Activated CD4-positive, alpha-beta T cell treated with anti-CD3 and anti-CD28 coated beads, Interleukin-2, Interleukin-4, amounts not matched to agents 100 ng/mL and 50 ng/mL, durations not matched to agents 16 hours and 8 hours (primary cell): Measurements from ENCODE around the gene KCNMA1.
"Not testable (repeated sequence)": the region's sequence is repeated elsewhere in the genome, so short reads cannot be mapped to it uniquely, and the experiment has no call there.

Experiments
- DNase-seq: peaks from one replicate; pipeline ENCODE4 v3.0.0-alpha.2; 2020; ENCODE audit warnings: low spot score

The KCNMA1 gene

GRCh38 chr10:77532068-77532467 lies 105.5 kb downstream of the KCNMA1 start:
- DNase-seq, result no peak

DNA sequence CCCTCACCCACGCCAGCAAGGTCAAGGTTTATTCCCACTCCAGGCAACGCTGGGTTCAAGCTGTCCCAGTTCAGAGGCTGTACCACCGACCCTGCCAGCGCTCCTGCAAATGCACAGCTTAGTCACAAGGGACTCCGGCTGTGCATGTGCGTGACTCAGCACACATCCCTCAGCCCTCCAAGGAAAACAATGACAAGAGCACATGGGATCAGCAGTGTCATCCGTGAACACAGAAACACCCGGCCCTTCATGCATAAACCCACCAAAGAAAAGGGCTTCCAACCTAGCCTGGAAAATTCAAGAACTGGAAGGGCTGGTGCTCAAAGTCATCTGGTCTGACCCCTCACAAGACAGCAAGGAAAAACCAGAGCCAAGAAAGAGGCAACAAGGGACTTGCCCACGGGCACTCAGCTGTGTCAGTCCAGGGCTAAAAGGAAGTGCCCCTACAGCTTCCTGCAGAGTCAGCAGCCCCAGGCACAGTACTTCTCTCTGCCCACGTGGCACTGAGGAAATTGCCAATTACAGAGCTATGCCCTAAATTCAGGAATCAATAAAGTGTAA lies 106.1 kb downstream of the KCNMA1 start:
- DNase-seq, result no peak

- DNase-seq, result no peak
Measured at GRCh38 chr10:77530011-77530410, 107.6 kb downstream of the KCNMA1 start.

GRCh38 chr10:77529050-77529576 lies 108.5 kb downstream of the KCNMA1 start:
- no peak for DNase-seq

DNA sequence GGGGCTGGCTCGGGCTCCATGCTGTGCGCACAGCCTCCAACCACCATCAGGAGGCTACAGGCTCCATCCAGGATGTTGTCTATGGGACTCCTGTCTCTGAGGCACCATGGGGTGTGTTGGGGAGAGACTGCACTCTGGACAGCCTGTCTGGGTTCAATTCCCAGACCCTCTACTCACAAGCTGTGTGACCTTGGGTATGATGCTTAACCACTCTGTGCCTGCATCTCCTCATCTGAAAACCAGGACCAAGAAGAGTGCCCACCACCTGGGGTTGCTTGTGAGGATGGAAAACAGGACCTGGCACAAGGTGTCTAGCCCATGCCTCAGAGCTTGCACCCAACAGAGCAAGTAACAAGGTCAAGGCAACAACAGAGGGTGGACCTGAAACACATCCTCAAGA lies 109.8 kb downstream of the KCNMA1 start:
- DNase-seq, result no peak

GRCh38 chr10:77526868-77527617 lies 110.6 kb downstream of the KCNMA1 start:
- no peak for DNase-seq

DNA sequence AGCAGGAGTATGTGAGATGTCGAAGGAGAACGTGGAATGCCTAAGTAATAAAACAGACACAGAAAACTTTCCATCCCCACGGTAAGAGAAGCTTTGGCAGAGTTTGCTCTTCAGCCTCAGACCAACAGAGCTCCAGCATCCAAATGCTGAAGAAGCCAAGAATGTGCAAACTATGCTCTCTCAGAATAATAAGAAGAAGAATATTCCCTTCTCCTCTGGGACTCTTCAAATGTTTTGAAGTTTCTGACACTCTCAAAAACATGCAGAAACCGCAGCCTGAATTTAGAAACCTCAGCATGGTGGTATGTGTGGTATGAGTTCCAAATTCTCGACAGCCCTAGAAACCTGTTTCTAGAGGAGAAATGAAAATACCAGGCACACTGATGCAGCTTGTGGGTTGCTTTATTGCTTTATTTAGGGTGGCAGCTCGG lies 113.3 kb downstream of the KCNMA1 start:
- DNase-seq, result no peak

- DNase-seq, result no peak
Measured at GRCh38 chr10:77522268-77522809, 115.3 kb downstream of the KCNMA1 start.

DNA sequence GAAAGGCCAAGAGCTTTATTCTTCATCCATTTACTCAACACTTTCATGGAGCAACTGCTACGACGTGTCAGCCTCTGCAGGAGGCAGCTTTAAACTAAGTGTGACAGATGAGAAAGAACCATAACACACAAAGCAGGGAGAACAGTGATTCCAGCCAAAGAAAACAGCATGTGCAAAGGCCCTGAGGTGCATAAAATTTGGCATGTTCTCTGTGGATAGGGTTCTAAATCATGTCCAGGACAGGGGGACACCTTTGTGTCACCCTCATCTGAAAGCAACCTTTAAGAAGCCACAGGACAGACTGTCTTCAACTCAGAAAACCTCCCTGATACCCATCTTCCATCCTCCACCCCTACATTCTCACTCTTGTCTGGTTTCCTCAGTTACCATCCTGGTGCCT lies 116.6 kb downstream of the KCNMA1 start:
- DNase-seq, result no peak

DNA sequence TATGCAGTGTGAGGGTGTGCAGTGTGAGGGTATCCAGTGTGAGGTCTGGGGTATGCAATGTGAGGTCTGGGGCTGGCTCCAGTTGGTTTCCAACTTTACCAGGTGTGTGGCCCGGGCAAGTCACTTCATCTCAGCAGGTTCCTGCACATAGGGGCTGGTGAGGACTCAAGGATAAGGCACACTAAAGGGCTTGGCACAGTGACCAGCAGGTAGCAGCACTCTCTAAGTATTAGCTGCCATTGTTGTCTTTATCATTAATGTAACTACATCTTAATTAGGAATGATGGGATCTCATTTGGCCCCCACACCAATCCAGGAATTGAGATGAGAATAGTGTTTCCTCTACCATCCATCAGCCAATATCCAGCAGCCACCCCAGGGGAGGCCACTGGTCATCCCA lies 117.3 kb downstream of the KCNMA1 start:
- DNase-seq, result no peak

DNA sequence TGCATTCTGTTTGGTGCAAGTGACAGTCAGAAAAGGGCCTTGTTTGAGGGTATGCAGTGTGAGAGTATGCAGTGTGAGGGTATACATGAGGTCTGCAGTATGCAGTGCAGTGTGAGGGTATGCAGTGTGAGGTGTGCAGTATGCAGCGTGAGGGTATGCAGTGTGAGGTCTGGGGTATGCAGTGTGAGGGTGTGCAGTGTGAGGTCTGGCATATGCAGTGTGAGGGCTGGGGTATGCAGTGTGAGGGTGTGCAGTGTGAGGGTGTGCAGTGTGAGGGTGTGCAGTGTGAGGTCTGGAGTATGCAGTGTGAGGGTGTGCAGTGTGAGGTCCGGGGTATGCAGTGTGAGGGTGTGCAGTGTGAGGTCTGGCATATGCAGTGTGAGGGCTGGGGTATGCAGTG lies 117.8 kb downstream of the KCNMA1 start:
- not testable (repeated sequence) for DNase-seq

DNA sequence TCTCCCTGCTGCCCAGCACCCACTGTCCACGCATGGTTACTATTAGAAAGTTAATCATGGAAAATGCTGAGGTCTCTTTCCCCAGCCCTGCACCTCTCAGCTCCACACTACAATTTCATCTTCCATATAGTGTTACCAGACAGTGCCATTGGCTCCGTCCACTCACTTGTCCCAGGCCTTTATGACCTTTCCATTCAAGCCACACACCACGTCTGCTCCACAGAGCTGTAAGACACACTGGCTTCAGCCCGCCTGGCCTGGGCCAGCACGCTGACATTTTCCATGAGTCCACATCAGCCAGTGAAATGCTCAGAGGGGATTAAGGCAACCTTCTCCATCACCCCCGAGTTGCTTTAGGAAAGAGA lies 118.7 kb downstream of the KCNMA1 start:
- DNase-seq, result no peak

DNA sequence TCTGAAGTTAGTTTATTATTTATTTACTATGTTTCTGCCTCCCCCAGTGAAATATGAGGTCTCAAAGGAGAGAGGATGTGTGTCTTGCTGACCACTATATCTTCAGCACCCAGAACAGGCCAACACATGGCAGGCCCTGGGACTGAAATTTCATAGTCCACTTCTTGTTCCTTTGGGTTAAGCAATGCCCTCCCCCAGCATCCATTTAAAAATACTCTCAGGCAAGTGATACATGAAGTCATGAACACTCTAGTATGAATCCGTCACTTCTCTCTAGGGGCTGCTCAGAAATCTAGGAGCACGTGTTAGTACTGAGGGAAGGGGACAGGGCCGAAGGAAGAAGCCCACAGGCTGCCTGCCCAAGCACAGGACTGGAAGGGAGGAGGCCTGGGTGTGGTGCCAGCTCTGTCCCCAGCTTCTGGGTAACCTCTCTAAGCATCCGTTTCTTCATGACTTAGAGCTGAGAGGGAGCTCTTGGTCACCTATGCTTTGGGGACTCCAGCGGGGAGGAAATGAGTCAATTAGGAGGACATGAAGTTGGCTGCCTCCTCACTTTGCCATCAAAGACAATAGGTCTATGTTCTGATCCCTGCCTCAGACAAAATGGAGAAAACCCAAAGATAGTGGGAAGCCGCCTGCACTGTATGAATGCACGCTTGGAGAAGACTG lies 119.2 kb downstream of the KCNMA1 start:
- no peak for DNase-seq

DNA sequence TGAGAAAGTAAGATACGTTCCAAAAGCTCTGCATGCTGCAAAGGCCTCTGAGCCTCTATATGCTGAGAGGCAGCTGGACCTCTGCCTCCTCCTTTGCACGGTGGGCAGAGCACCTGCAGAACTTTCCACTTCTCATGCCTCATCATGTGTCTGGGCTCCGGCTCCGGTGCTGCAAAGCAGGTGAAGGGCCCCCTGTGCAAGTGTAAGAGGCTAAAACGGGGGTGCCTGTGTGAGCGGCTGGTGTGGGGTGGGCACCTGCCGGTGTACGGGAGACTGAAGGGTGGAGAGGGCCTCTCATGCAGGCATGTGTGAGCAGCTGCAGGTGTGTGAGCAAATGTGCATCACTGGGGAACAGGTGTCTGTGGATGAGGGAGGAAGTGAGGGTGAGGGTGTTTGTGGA lies 121.0 kb downstream of the KCNMA1 start:
- no peak for DNase-seq

DNA sequence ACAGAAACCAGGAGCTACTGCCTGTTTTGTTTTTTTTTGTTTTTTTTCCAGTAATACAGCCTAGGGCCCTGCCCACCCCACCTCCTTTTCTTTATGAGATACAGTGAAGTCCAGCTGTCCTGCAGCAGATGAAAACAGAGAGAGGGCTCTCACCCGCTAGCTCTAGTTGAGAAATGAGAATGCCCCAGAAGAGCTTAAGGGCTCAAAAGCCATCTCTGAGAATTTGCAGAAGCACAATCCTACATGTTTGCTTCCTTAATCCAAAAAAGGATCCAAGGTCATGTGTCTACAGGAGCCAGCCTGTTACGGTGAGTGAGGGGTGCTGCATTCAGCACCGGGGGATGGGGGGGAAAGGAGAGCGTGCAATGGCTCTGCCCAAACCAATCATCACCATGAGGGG lies 122.7 kb downstream of the KCNMA1 start:
- no peak for DNase-seq

- no peak for DNase-seq
Measured at GRCh38 chr10:77513781-77514331, 123.8 kb downstream of the KCNMA1 start.

- DNase-seq, result no peak
Measured at GRCh38 chr10:77513220-77513619, 124.4 kb downstream of the KCNMA1 start.

DNA sequence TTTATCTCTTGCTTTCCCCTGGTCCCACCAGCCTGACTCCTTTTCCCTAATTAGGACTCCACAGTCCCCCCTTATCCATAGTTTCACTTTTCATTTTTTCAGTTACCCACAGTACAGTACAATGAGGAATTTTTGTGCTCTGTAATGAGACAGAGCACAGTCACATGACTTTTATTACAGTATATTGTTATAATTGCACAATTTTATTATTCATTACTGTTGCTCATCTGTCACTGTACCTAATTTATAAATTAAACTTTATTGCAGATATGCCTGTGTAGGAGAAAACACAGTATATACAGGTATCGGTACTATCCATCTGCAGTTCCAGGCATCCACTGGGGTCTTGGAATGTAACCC lies 125.4 kb downstream of the KCNMA1 start:
- DNase-seq, result no peak

DNA sequence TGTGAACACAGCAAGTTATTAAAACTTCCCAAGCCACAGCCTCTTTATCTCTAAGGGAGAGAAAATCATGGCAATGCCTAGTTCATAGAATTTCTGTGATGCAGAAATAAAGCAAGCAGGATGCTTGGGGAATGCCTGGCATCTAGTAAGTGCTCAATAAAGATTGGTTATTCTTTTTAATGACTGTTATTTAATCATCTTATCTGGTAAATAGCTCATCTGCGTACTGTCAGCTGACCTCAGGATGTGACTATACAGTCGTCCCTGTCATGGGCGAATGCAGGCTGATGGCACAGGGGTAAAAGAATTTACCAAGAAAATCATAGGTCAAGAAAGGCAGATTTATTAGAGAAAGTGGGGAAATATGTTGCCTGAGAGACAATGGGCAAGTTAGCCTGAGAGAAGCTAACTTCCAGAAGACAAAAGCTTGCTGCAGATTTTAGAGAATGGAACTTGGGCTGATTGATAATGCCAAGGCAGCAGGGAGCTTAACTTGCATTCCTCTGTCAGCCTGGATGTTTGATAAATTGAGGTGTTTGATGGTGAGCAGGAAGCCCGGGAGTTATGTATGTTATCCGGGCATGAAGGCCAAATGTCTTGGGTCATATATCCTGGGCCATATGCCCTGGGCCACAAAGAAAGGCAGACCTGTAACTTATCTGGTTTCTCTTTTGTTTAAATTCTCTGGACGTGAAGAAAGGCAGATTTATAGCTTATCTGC lies 126.0 kb downstream of the KCNMA1 start:
- no peak for DNase-seq

DNA sequence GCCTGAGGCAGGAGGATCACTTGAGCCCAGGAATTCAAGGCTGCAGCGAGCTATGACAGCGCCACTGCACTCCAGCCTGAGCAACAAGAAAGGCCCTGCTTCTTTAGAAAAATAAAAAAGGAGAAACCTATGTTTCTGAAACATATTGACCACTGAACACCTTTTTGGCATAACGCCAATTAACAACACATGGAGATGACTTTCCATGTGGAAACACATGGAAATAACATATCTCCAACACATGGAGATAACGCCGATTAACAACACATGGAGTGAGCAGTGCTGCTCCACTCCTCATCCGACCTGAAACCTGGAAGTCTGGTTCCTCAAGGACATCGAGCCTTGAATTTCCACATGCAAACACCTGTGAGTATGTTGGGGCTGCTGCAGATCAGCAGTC lies 126.9 kb downstream of the KCNMA1 start:
- DNase-seq, result no peak

DNA sequence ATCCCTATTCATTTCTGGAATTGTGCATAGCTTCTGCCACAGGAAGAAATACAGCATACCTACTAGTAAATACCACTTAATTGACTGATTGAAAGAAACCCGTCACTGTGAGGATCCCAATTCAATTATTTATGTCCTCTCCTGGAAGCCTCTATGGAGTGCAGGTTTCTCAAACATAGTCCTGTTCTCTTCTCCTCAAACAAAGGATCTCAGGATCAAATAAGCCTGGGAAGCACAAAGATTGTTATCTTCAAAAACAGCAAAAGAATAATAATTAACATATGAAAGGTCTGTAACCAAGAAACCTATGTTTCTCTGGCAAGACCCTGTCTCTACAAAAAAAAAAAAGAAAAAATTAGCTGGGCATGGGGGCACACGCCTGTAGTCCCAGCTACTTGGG lies 127.3 kb downstream of the KCNMA1 start:
- DNase-seq, result no peak

GRCh38 chr10:77509391-77509790 lies 128.2 kb downstream of the KCNMA1 start:
- no peak for DNase-seq
